ENCODE measurements around the gene PAX3.

The PAX3 gene

GRCh38 chr2:222296911-222297599, 1.7 kb downstream of the PAX3 start:
- DNase-seq (ENCODE audit: low read depth, low spot score): no peak

GRCh38 chr2:222296311-222296741, 2.5 kb downstream of the PAX3 start:
- DNase-seq (ENCODE audit: low read depth, low spot score): no peak

- no peak for DNase-seq (ENCODE audit: low read depth, low spot score)
These were observed 3.3 kb downstream of the PAX3 start for GRCh38 chr2:222295368-222296062.

GRCh38 chr2:222294996-222295367, 3.8 kb downstream of the PAX3 start:
- DNase-seq (ENCODE audit: low read depth, low spot score): no peak

GRCh38 chr2:222293660-222294630, 4.9 kb downstream of the PAX3 start:
- no peak for DNase-seq (ENCODE audit: low read depth, low spot score)

- DNase-seq (ENCODE audit: low read depth, low spot score): no peak
These were observed 6.4 kb downstream of the PAX3 start for GRCh38 chr2:222292149-222293134.

GRCh38 chr2:222291485-222291841, 7.3 kb downstream of the PAX3 start:
- no peak for DNase-seq (ENCODE audit: low read depth, low spot score)

GRCh38 chr2:222290736-222291484, 7.9 kb downstream of the PAX3 start:
- no peak for DNase-seq (ENCODE audit: low read depth, low spot score)

GRCh38 chr2:222290401-222290735, 8.4 kb downstream of the PAX3 start:
- no peak for DNase-seq (ENCODE audit: low read depth, low spot score)

GRCh38 chr2:222289278-222290160, 9.3 kb downstream of the PAX3 start:
- no peak for DNase-seq (ENCODE audit: low read depth, low spot score)

- no peak for DNase-seq (ENCODE audit: low read depth, low spot score)
These were observed 10.1 kb downstream of the PAX3 start for GRCh38 chr2:222288590-222289277.

- no peak for DNase-seq (ENCODE audit: low read depth, low spot score)
These were observed 10.8 kb downstream of the PAX3 start for GRCh38 chr2:222287862-222288479.

GRCh38 chr2:222284466-222284865, 14.3 kb downstream of the PAX3 start:
- no peak for DNase-seq (ENCODE audit: low read depth, low spot score)

GRCh38 chr2:222283634-222284033, 15.2 kb downstream of the PAX3 start:
- DNase-seq (ENCODE audit: low read depth, low spot score): no peak

GRCh38 chr2:222281506-222281905, 17.3 kb downstream of the PAX3 start:
- DNase-seq (ENCODE audit: low read depth, low spot score): no peak

- DNase-seq (ENCODE audit: low read depth, low spot score): no peak
These were observed 18.0 kb downstream of the PAX3 start for GRCh38 chr2:222280795-222281194.

GRCh38 chr2:222272446-222273015, 26.3 kb downstream of the PAX3 start:
- DNase-seq (ENCODE audit: low read depth, low spot score): no peak

GRCh38 chr2:222271854-222272253, 26.9 kb downstream of the PAX3 start:
- no peak for DNase-seq (ENCODE audit: low read depth, low spot score)
